HuH-7.5 (cell line): ENCODE data around the gene PRKRA.
"Not testable (repeated sequence)": the region's sequence is repeated elsewhere in the genome, so short reads cannot be mapped to it uniquely, and the experiment has no call there.

Experiments
- DNase-seq: peaks from one replicate; pipeline ENCODE4 v3.0.0; 2011; ENCODE audit warnings: low spot score

Gene PRKRA

GRCh38 chr2:178457390-178457886 is 6.5 kb upstream of the PRKRA start:
- DNase-seq: no peak

GRCh38 chr2:178455947-178456346 is 5.0 kb upstream of the PRKRA start:
- no peak for DNase-seq

GRCh38 chr2:178452870-178453269 is 1.9 kb upstream of the PRKRA start:
- DNase-seq: no peak

GRCh38 chr2:178452334-178452733 is 1.4 kb upstream of the PRKRA start:
- no peak for DNase-seq

GRCh38 chr2:178450524-178450773 is 526 bp downstream of the PRKRA start:
- peak; percentile 60 for DNase-seq

GRCh38 chr2:178449700-178450523 is 1.1 kb downstream of the PRKRA start:
- no peak for DNase-seq

GRCh38 chr2:178448968-178449661 is 1.9 kb downstream of the PRKRA start:
- DNase-seq: no peak

- no peak for DNase-seq
These were observed 9.5 kb downstream of the PRKRA start for GRCh38 chr2:178441426-178441825.

GRCh38 chr2:178436662-178437061 is 14.3 kb downstream of the PRKRA start:
- no peak for DNase-seq

- DNase-seq: no peak
These were observed 21.6 kb downstream of the PRKRA start for GRCh38 chr2:178429336-178429735.

GRCh38 chr2:178428396-178428806 is 22.6 kb downstream of the PRKRA start:
- no peak for DNase-seq

- no peak for DNase-seq
These were observed 23.5 kb downstream of the PRKRA start for GRCh38 chr2:178427458-178427857.

- DNase-seq: no peak
These were observed 24.6 kb downstream of the PRKRA start for GRCh38 chr2:178426388-178426787.

GRCh38 chr2:178425255-178425827 is 25.6 kb downstream of the PRKRA start:
- no peak for DNase-seq

- DNase-seq: not testable (repeated sequence)
These were observed 27.2 kb downstream of the PRKRA start for GRCh38 chr2:178423746-178424145.

- DNase-seq: no peak
These were observed 28.9 kb downstream of the PRKRA start for GRCh38 chr2:178422097-178422496.

GRCh38 chr2:178420463-178420999 is 30.4 kb downstream of the PRKRA start:
- DNase-seq: no peak

GRCh38 chr2:178419123-178419522 is 31.9 kb downstream of the PRKRA start:
- no peak for DNase-seq

GRCh38 chr2:178418426-178418825 is 32.5 kb downstream of the PRKRA start:
- no peak for DNase-seq

GRCh38 chr2:178417916-178418315 is 33.1 kb downstream of the PRKRA start:
- DNase-seq: no peak

GRCh38 chr2:178415979-178416378 is 35.0 kb downstream of the PRKRA start:
- no peak for DNase-seq

GRCh38 chr2:178414266-178415247 is 36.4 kb downstream of the PRKRA start:
- DNase-seq: peak; percentile 52
